HL-60/S4 (cell line): Measurements from ENCODE around the gene ZNF366.

Experiments used
- in situ Hi-C: fragments of 300-500 bp; cut with MboI; formaldehyde crosslinking; loops from 2 replicates; pipeline ENCODE4 v1.14.3; 2022; ENCODE audit warnings: low sequenced_read_pairs

Gene ZNF366, protein sequence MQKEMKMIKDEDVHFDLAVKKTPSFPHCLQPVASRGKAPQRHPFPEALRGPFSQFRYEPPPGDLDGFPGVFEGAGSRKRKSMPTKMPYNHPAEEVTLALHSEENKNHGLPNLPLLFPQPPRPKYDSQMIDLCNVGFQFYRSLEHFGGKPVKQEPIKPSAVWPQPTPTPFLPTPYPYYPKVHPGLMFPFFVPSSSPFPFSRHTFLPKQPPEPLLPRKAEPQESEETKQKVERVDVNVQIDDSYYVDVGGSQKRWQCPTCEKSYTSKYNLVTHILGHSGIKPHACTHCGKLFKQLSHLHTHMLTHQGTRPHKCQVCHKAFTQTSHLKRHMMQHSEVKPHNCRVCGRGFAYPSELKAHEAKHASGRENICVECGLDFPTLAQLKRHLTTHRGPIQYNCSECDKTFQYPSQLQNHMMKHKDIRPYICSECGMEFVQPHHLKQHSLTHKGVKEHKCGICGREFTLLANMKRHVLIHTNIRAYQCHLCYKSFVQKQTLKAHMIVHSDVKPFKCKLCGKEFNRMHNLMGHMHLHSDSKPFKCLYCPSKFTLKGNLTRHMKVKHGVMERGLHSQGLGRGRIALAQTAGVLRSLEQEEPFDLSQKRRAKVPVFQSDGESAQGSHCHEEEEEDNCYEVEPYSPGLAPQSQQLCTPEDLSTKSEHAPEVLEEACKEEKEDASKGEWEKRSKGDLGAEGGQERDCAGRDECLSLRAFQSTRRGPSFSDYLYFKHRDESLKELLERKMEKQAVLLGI

DNA sequence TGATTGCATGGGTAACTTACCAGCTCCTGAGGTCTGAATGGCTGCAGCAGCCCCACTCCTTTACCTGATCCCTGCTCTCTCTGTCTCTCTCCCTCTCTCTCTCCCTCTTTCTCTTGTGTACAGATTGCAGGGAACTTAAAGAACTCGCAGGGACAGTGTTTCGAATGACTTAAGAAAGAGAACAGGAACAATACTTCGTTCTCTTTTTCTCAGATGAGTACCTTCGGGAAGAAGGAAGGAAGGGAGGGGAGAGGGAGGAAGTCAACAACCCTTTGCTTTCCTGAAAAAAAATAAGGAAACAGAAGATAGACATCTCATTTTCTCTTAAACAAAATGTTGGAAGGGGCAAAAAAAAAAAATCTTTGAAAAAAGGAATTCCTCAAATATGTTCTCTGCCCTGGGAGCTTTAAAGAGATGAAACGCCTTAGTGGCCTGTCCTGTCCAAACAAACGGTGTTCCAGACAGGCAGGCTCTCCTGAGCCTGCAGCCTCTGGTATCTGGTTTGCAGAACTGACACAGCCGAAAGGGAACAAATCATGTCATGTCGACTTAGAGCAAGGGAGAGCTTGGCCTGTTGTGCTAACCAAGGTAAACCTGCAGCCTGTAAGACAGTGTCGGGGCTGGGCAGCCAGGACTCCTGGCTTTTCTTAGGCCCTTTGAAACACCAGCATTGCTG is at the start of gene ZNF366:
TSS of gene ZNF366 (minus strand) at position 180 of the 676 bp plus-strand sequence. CDS start 45,914 bp downstream, outside the sequence.
- in situ Hi-C loops = no loop called here

DNA sequence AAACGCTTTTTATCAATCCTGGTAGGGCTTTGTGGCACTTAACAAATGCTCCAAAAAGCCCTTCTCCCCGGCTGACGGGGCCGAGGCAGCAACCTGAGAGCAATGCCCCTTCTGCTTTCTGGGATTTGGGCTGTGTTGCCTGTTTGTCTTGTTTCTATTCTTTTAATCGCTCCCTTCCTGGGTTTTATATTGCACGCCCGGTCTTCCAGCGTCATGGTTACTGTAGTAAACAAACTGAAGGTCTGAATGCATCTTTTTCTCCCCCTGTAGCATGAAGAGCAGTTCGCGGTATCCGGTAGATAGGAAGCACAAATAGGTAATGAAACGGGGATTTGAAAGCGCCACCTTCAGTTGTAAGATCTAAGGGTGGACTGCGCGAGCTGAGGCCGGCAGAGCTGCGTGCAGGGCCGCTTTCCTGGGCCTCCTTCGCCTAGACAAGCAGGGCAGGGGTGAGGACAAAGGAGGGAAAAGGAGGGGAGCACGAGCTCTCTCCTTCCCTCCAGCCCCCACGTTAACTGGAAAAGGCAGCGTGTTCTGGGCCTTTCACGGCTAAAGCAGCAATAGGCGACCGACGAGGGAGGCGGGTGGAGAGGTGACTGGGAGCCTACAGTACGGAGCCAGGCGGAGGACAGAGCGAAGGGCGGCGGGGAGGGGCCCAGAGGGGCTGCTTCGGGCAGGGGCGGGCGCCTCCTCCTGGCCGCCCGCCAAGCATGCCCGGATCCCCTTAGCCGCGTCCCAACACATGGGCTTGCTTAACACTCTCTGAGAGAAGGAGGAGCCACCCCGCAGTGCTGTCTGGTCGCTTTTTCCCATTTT is 49.3 kb upstream of the ZNF366 start:
- in situ Hi-C loops = no loop called here

- in situ Hi-C loops = no loop called here
Measured at GRCh38 chr5:72555871-72556270, 48.7 kb upstream of the ZNF366 start.

GRCh38 chr5:72554897-72555296 is 47.7 kb upstream of the ZNF366 start:
- in situ Hi-C loops = no loop called here

- in situ Hi-C loops = no loop called here
Measured at GRCh38 chr5:72552041-72552557, 44.9 kb upstream of the ZNF366 start.

- in situ Hi-C loops = no loop called here
Measured at GRCh38 chr5:72550595-72550994, 43.4 kb upstream of the ZNF366 start.

DNA sequence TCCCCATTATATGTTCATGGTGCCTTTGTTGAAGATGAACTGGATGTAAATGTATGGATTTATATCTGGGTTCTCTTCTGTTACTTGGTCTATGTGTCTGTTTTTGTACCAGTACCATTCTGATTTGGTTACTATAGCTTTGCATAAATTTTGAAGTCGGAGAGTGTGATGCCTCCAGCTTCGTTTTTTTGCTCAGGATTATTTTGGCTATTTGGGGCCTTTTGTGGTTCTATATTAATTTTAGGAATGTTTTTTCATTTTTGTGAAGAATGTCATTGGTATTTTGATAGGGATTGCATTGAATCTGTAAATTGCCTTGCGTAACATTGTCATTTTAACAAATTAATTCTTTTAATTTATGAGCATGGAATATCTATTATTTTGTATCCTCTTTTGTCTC is 36.6 kb upstream of the ZNF366 start:
- in situ Hi-C loops = loop anchor here (25.0 kb wide), 1 partner anchor 182 kb away; no protein-coding TSS in a partner anchor

DNA sequence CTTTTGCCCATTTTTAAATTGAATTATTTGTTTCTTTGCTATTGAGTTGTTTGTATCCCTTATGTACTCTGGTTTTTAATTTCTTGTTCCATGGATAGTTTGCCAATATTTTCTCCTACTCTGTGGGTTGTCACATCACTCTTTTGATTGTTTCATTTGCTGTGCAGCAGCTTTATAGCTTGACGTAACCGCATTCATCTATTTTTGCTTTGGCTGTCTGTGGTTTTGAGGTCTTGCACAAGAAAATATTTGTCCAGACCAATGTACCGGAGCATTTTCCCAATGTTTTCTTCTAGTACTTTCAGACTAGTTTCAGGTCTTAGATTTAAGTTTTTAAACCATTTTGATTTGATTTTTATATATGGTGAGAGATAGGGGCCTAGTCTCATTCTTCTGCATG is 36.2 kb upstream of the ZNF366 start:
- in situ Hi-C loops = loop anchor here (25.0 kb wide), 1 partner anchor 181 kb away; no protein-coding TSS in a partner anchor

DNA sequence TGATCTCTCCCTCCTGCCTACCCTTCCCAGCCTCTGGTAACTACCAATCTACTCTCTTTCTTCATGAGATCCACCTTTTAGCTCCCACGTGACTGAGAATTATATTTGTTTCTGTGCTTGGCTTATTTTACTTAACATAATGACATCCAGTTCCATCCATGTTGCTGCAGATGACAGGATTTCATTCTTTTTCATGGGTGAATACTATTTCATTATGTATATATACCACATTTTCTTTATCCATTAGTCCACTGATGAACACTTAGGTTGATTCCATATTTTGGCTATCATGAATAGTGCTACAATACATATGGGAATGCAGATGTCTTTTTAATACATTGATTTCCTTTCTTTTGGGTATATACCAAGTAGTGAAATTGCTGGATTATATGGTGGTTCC is 35.5 kb upstream of the ZNF366 start:
- in situ Hi-C loops = loop anchor here (25.0 kb wide), 1 partner anchor 180 kb away; no protein-coding TSS in a partner anchor

GRCh38 chr5:72541501-72542225 is 34.5 kb upstream of the ZNF366 start:
- in situ Hi-C loops = loop anchor here (25.0 kb wide), 1 partner anchor 179 kb away; no protein-coding TSS in a partner anchor

GRCh38 chr5:72540759-72541438 is 33.7 kb upstream of the ZNF366 start:
- in situ Hi-C loops = loop anchor here (25.0 kb wide), 1 partner anchor 179 kb away; no protein-coding TSS in a partner anchor

DNA sequence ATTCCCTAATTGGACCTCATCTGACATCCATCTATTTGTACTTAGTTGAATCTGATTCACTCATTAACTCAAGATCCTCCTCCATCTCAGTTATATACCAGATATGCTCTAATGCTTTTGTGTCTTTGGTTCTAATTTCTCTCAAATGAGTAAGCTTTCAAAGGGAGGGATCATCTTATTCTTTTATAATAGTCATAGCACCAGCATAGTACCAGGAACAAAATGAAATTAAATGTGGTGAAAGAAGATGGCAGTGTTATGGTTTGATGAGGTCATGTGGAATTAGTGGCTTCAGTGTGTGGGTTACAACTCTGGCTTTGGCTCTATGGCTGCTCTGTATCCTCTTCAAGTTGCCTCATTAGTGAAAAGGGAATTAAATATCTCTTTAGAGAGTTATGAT is 32.5 kb upstream of the ZNF366 start:
- in situ Hi-C loops = loop anchor here (25.0 kb wide), 1 partner anchor 177 kb away; no protein-coding TSS in a partner anchor

DNA sequence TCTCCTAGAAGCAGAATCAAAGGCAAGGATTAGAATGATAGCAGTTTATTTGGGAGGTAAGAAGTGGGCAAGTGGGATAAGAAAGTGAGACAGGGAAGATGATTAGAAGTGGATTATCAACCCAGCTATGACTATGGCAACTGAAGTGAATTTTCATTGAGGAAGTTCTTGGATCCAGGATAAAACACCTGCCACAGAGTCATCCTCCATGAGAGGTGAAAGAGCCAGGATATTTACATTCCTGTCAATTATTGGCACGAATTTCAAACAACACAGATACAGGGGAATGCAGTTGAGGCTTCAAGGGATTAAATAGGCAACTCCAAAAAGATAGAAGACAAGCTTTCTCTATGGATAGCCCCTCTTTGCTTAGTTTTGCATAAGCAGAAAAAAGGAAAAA is 31.8 kb upstream of the ZNF366 start:
- in situ Hi-C loops = loop anchor here (25.0 kb wide), 1 partner anchor 177 kb away; no protein-coding TSS in a partner anchor

DNA sequence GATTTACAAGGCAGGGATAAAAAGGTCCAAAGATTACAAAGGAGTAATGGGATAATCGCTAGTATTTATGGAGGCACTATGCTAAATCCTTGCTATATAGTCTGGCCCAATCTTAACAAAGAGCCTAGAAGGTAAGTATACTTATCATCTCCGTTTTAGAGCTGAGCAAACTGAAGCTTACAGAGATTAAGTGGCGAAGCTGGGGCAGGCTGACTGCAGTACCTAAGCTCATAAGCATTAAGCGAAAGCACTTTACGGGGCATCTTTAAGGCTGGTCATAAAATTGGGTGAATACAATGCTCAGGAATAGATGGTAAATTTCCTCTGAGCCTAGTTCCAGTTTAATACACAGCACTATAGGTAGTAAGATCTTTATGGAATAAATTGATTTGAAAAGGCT is 30.0 kb upstream of the ZNF366 start:
- in situ Hi-C loops = loop anchor here (25.0 kb wide), 1 partner anchor 175 kb away; no protein-coding TSS in a partner anchor

DNA sequence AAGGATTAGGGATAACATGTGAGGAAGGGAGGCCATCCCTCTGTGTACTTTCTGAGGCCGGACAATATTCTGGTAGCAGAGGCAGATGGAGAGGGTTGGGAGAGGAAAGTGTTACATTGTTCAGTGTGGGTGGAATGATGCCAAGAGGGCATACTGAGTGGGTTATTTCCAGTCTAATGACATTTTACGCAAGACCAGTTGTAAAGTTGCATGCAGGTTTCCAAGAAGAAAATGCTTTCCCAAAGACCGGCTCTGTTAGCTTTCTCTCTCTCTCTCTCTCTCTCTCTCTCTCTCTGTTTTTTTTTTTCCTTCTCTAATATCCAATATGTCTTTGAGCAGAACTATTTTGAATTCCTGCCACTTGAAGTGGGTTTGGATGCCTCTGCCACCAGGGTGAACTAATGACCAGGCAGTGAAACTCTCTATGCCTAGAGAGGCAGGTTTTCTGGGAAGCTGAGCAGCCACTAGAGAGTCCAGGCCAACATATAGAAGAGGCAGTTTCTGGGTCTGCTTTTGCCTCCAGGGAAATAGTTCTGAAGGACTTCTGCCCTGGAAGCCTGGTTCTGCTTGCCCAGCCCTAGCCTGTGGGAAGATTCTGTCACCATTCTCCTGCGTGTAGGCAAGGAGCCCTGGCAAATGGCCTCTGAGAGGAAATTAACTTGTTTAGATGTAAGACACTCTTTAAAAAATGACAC is 24.4 kb upstream of the ZNF366 start:
- in situ Hi-C loops = loop anchor here (25.0 kb wide), 1 partner anchor 169 kb away; no protein-coding TSS in a partner anchor

GRCh38 chr5:72530196-72530595 is 23.0 kb upstream of the ZNF366 start:
- in situ Hi-C loops = loop anchor here (25.0 kb wide), 1 partner anchor 168 kb away; no protein-coding TSS in a partner anchor

- in situ Hi-C loops = loop anchor here (25.0 kb wide), 1 partner anchor 167 kb away; no protein-coding TSS in a partner anchor
Measured at GRCh38 chr5:72529383-72529782, 22.2 kb upstream of the ZNF366 start.

DNA sequence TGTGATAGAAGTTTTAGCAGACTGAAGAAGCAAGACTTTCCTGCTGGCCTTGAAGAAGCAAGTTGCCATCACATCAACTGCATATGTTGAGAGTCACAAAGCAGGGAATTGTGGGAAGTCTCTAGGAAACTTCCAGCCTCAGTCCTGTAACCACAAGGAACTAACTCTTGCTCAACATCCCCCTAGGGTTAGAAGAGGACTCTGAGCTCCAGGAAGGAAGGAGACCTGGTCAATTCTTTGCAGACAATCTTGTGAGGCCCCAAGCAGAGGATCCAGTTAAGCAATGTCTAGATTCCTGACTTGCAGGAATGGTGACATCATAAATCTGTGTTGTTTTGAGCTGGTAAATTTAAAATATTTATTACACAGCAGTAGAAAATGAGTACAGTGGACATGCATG is 18.6 kb upstream of the ZNF366 start:
- in situ Hi-C loops = loop anchor here (25.0 kb wide), 1 partner anchor 164 kb away; no protein-coding TSS in a partner anchor
